PFSK-1 (cell line): ENCODE results near the gene ZNF816.

Experiments
- FOXP2 ChIP-seq: optimal IDR thresholded peaks from 2 replicates; pipeline ENCODE3; 2011; ENCODE audit warnings: borderline replicate concordance, control low read depth, inconsistent platforms; ENCODE audit not compliant: insufficient read depth; ENCODE audit errors: extremely low read length, extremely low read depth
- POLR2AphosphoS5 ChIP-seq: IDR thresholded peaks from 2 replicates; pipeline ENCODE4 v1.6.1; 2012; ENCODE audit warnings: low read depth, mild to moderate bottlenecking, control low read depth, low read length, moderate library complexity
- REST ChIP-seq, 2 experiments: IDR thresholded peaks; 2 replicates each; pipeline versions ENCODE4 v1.6.1 to v1.8.0; 2011 to 2012; ENCODE audit warnings: low read depth in 2 of 2, low read length in 2 of 2, control low read depth in 1 of 2, inconsistent platforms in 1 of 2, mild to moderate bottlenecking in 1 of 2, moderate library complexity in 1 of 2; ENCODE audit not compliant: insufficient read depth in 1 of 2
- SIN3A ChIP-seq: IDR thresholded peaks from 2 replicates; pipeline ENCODE4 v1.6.1; 2012; ENCODE audit warnings: mild to moderate bottlenecking, low read length, moderate library complexity, borderline replicate concordance; ENCODE audit not compliant: insufficient read depth
- TAF1 ChIP-seq: IDR thresholded peaks from 2 replicates; pipeline ENCODE4 v1.6.1; 2012; ENCODE audit warnings: low read length, control low read depth, borderline replicate concordance; ENCODE audit not compliant: insufficient read depth

Gene ZNF816

GRCh38 chr19:53007200-53007599 is 44.5 kb upstream of the ZNF816 start:
- TF ChIP-seq TAF1 (no peak), FOXP2 (no peak), SIN3A (no peak), POLR2AphosphoS5 (no peak), REST (IDR thresholded peaks at IDR 0.05; ENCODE audit: insufficient read depth in 1 of 2, low read depth in 2 of 2, low read length in 2 of 2) (no peak)

DNA sequence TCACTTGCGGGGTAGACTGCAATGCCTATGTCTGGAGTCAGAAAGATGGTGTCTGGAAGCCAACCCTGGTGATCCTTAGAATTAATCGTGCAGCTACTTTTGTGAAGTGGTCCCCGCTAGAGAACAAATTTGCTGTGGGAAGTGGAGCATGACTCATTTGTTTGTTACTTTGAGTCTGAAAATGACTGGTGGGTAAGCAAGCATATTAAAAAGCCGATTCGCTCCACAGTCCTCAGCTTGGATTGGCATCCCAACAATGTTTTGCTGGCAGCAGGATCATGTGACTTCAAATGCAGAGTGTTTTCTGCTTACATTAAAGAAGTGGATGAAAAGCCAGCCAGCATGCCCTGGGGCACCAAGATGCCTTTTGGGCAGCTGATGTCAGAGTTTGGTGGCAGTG is 41.6 kb upstream of the ZNF816 start:
- TF ChIP-seq TAF1, result no peak
- TF ChIP-seq REST (IDR thresholded peaks at IDR 0.05; ENCODE audit: insufficient read depth in 1 of 2, low read depth in 2 of 2, low read length in 2 of 2), result no peak

DNA sequence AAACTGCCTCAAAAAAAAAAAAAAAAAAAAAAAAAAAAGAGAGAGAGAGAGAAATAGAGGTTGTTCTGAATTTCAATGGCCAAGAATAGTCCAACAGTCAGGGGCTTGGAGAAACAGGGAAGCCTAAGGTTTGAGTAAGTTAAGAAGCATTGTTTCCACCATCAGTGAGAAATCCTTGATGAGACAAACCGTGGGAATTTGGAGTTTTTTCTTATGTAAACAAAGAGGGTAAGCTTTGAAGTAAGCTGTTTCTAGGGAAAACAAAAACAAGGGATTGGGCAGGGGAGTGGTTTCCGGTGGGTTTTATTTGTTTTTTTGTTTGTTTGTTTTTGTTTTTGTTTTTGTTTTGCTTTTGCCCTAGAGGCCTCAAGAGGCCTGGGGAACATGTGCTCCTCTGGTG is 39.8 kb upstream of the ZNF816 start:
- TF ChIP-seq REST (IDR thresholded peaks at IDR 0.05; ENCODE audit: insufficient read depth in 1 of 2, low read depth in 2 of 2, low read length in 2 of 2), result no peak
- TF ChIP-seq POLR2AphosphoS5, result no peak

- no peak for TF ChIP-seq REST (IDR thresholded peaks at IDR 0.05; ENCODE audit: insufficient read depth in 1 of 2, low read depth in 2 of 2, low read length in 2 of 2)
- no peak for TF ChIP-seq FOXP2
- no peak for TF ChIP-seq POLR2AphosphoS5
- no peak for TF ChIP-seq TAF1
- no peak for TF ChIP-seq SIN3A
These were observed 35.3 kb upstream of the ZNF816 start for GRCh38 chr19:52997975-52998374.

- TF ChIP-seq SIN3A, result no peak
- no peak for TF ChIP-seq REST (IDR thresholded peaks at IDR 0.05; ENCODE audit: insufficient read depth in 1 of 2, low read depth in 2 of 2, low read length in 2 of 2)
- no peak for TF ChIP-seq FOXP2
- TF ChIP-seq POLR2AphosphoS5, result no peak
- no peak for TF ChIP-seq TAF1
These were observed 33.0 kb upstream of the ZNF816 start for GRCh38 chr19:52995711-52996110.
